Mesenchymal stem cell (in vitro differentiated cells and primary cell): ENCODE measurements around the gene CAMKMT.

Experiments used
- DNase-seq: peaks from one replicate; pipeline ENCODE4 v3.0.0-alpha.2; 2013
- H2AFZ ChIP-seq: one replicate; pipeline ENCODE4 v1.6.1; 2013; ENCODE audit warnings: low read depth, mild to moderate bottlenecking, control low read depth, inconsistent platforms, low read length, moderate library complexity
- H2AK5ac ChIP-seq: 2 replicates; pipeline ENCODE4 v1.6.1; 2013; ENCODE audit warnings: low read length, moderate library complexity, mild to moderate bottlenecking, inconsistent platforms; ENCODE audit not compliant: severe bottlenecking
- H2BK120ac ChIP-seq: one replicate; pipeline ENCODE4 v1.6.1; 2013; ENCODE audit warnings: low read depth, mild to moderate bottlenecking, inconsistent platforms, low read length, moderate library complexity
- H2BK12ac ChIP-seq, 2 experiments: one replicate each; pipeline ENCODE4 v1.6.1; 2013; ENCODE audit warnings: inconsistent platforms in 2 of 2, low read length in 2 of 2, mild to moderate bottlenecking in 2 of 2, moderate library complexity in 2 of 2, control low read depth in 1 of 2
- H2BK15ac ChIP-seq: one replicate; pipeline ENCODE4 v1.6.1; 2013; ENCODE audit warnings: mild to moderate bottlenecking, low read depth, inconsistent platforms; ENCODE audit not compliant: poor library complexity, severe bottlenecking
- H2BK5ac ChIP-seq: 2 replicates; pipeline ENCODE4 v1.6.1; 2013; ENCODE audit warnings: low read depth, mild to moderate bottlenecking, low read length, control low read depth, inconsistent platforms; ENCODE audit not compliant: poor library complexity, severe bottlenecking
- H3K14ac ChIP-seq, 2 experiments: one replicate each; pipeline ENCODE4 v1.6.1; 2013; ENCODE audit warnings: inconsistent platforms in 2 of 2, low read length in 2 of 2, control low read depth in 1 of 2, mild to moderate bottlenecking in 1 of 2, moderate library complexity in 1 of 2
- H3K18ac ChIP-seq, 2 experiments: one replicate each; pipeline ENCODE4 v1.6.1; 2013; ENCODE audit warnings: inconsistent platforms in 2 of 2, low read length in 2 of 2, control low read depth in 1 of 2, low read depth in 1 of 2, mild to moderate bottlenecking in 1 of 2
- H3K23ac ChIP-seq, 2 experiments: one replicate each; pipeline ENCODE4 v1.6.1; 2013; ENCODE audit warnings: inconsistent platforms in 2 of 2, low read length in 2 of 2, mild to moderate bottlenecking in 2 of 2, moderate library complexity in 2 of 2, control low read depth in 1 of 2
- H3K27ac ChIP-seq: 2 replicates; pipeline ENCODE4 v1.5.1; 2013; ENCODE audit warnings: mild to moderate bottlenecking, moderate library complexity, low read length, control low read depth, inconsistent platforms; ENCODE audit not compliant: poor library complexity, severe bottlenecking
- H3K27me3 ChIP-seq, 2 experiments: 2 replicates each; pipeline versions ENCODE4 v1.6.1 to v1.7.0; 2013; ENCODE audit warnings: low read length in 2 of 2, mild to moderate bottlenecking in 2 of 2, moderate library complexity in 2 of 2, control low read depth in 1 of 2, inconsistent platforms in 1 of 2; ENCODE audit not compliant: control insufficient read depth in 1 of 2, insufficient read depth in 1 of 2
- H3K36me3 ChIP-seq, 2 experiments: 2 replicates each; pipeline versions ENCODE4 v1.6.1 to v1.7.0; 2013; ENCODE audit warnings: low read length in 2 of 2, control low read depth in 1 of 2, inconsistent platforms in 1 of 2, low read depth in 1 of 2, mild to moderate bottlenecking in 1 of 2; ENCODE audit not compliant: insufficient read depth in 2 of 2, control insufficient read depth in 1 of 2
- H3K4ac ChIP-seq, 2 experiments: one replicate each; pipeline ENCODE4 v1.6.1; 2013; ENCODE audit warnings: inconsistent platforms in 2 of 2, low read length in 2 of 2, mild to moderate bottlenecking in 2 of 2, moderate library complexity in 2 of 2, control low read depth in 1 of 2, low read depth in 1 of 2
- H3K4me1 ChIP-seq: 2 replicates; pipeline ENCODE4 v1.6.1; 2013; ENCODE audit warnings: low read depth, low read length, control low read depth; ENCODE audit not compliant: control insufficient read depth, insufficient read depth
- H3K4me2 ChIP-seq: 2 replicates; pipeline ENCODE4 v1.6.1; 2013; ENCODE audit warnings: low read length, mild to moderate bottlenecking, inconsistent platforms; ENCODE audit not compliant: poor library complexity, severe bottlenecking
- H3K4me3 ChIP-seq, 2 experiments: 2 replicates each; pipeline versions ENCODE4 v1.5.1 to v1.7.0; 2013; ENCODE audit warnings: low read length in 2 of 2, mild to moderate bottlenecking in 2 of 2, control low read depth in 1 of 2, low read depth in 1 of 2; ENCODE audit not compliant: insufficient read depth in 1 of 2
- H3K79me1 ChIP-seq: replicated peaks from 2 replicates; pipeline ENCODE4 v1.6.1; 2013; ENCODE audit warnings: mild to moderate bottlenecking, control low read depth, low read length, inconsistent platforms; ENCODE audit not compliant: poor library complexity, severe bottlenecking
- H3K9ac ChIP-seq: 2 replicates; pipeline ENCODE4 v1.7.0; 2013; ENCODE audit warnings: mild to moderate bottlenecking, low read length, moderate library complexity
- H3K9me3 ChIP-seq: 2 replicates; pipeline ENCODE4 v1.7.0; 2013; ENCODE audit warnings: mild to moderate bottlenecking, low read length; ENCODE audit not compliant: control insufficient read depth
- H4K8ac ChIP-seq: one replicate; pipeline ENCODE4 v1.6.1; 2013; ENCODE audit warnings: inconsistent platforms, mild to moderate bottlenecking, low read length, moderate library complexity
- H4K91ac ChIP-seq: one replicate; pipeline ENCODE4 v1.6.1; 2013; ENCODE audit warnings: mild to moderate bottlenecking, low read length, inconsistent platforms
- WGBS: methylation state at CpG from one replicate; pipeline ENCODE4 v1.1.7; 2013; ENCODE audit warnings: mixed read lengths; 5-methylcytosine and 5-hydroxymethylcytosine counted together

Gene CAMKMT

GRCh38 chr2:44433895-44434294 is 72.1 kb downstream of the CAMKMT start:
- H2BK15ac ChIP-seq: no peak overlapping the region
- WGBS: 47% methylated on average over 3 of the region's 4 CpGs
- no peak overlapping the region for H3K4ac ChIP-seq
- no peak overlapping the region for H3K4me2 ChIP-seq
- H2BK5ac ChIP-seq: no peak overlapping the region
- no peak overlapping the region for H4K91ac ChIP-seq
- DNase-seq: peak; percentile 34
- peaks cover 3% of the 10 kb centered on the region for H3K79me1 ChIP-seq
- H3K23ac ChIP-seq: no peak overlapping the region
- H3K27ac ChIP-seq: no peak overlapping the region
- H3K9me3 ChIP-seq: no peaks in the 10 kb centered on the region
- no peak overlapping the region for H3K4me3 ChIP-seq
- no peak overlapping the region for H2AFZ ChIP-seq
- no peak overlapping the region for H3K18ac ChIP-seq
- no peaks in the 10 kb centered on the region for H3K4me1 ChIP-seq
- H4K8ac ChIP-seq: no peak overlapping the region
- no peaks in the 10 kb centered on the region for H3K36me3 ChIP-seq
- H2BK120ac ChIP-seq: no peak overlapping the region
- no peak overlapping the region for H3K9ac ChIP-seq
- no peak overlapping the region for H2BK12ac ChIP-seq
- H2AK5ac ChIP-seq: no peak overlapping the region
- H3K27me3 ChIP-seq: no peaks in the 10 kb centered on the region
- H3K14ac ChIP-seq: no peak overlapping the region

- Histone ChIP-seq H2BK120ac (no peak overlapping the region), H2BK15ac (no peak overlapping the region), H3K18ac (no peak overlapping the region), H2AFZ (no peak overlapping the region), H2BK5ac (no peak overlapping the region), H3K23ac (no peak overlapping the region), H4K8ac (no peak overlapping the region), H2AK5ac (no peak overlapping the region), H3K4me3 (no peak overlapping the region), H4K91ac (no peak overlapping the region), H3K4me1 (no peaks in the 10 kb centered on the region), H3K27ac (no peak overlapping the region), H3K4ac (no peak overlapping the region), H3K4me2 (no peak overlapping the region), H2BK12ac (no peak overlapping the region), H3K9ac (no peak overlapping the region), H3K79me1 (peaks cover 3% of the 10 kb centered on the region), H3K14ac (no peak overlapping the region), H3K36me3 (no peaks in the 10 kb centered on the region), H3K27me3 (no peaks in the 10 kb centered on the region), H3K9me3 (no peaks in the 10 kb centered on the region)
- no peak for DNase-seq
- 100% methylated on average over 1 of the region's 4 CpGs for whole genome bisulfite sequencing
Measured at GRCh38 chr2:44441200-44441599, 79.5 kb downstream of the CAMKMT start.

GRCh38 chr2:44442019-44442418 is 80.3 kb downstream of the CAMKMT start:
- Histone ChIP-seq H2BK12ac (no peak overlapping the region), H3K27me3 (no peaks in the 10 kb centered on the region), H3K14ac (no peak overlapping the region), H3K4me3 (no peak overlapping the region), H2BK120ac (no peak overlapping the region), H3K23ac (no peak overlapping the region), H4K91ac (no peak overlapping the region), H2BK15ac (no peak overlapping the region), H3K18ac (no peak overlapping the region), H4K8ac (no peak overlapping the region), H3K9ac (no peak overlapping the region), H3K36me3 (no peaks in the 10 kb centered on the region), H2BK5ac (no peak overlapping the region), H2AFZ (no peak overlapping the region), H3K4me1 (no peaks in the 10 kb centered on the region), H3K79me1 (peaks cover 3% of the 10 kb centered on the region), H3K4ac (no peak overlapping the region), H3K4me2 (no peak overlapping the region), H3K27ac (no peak overlapping the region), H3K9me3 (no peaks in the 10 kb centered on the region), H2AK5ac (no peak overlapping the region)
- DNase-seq: no peak
- 100% methylated on average over 1 of the region's 1 CpG for WGBS

GRCh38 chr2:44443517-44443916 is 81.8 kb downstream of the CAMKMT start:
- Histone ChIP-seq H3K23ac (no peak overlapping the region), H4K8ac (no peak overlapping the region), H3K79me1 (peaks cover 3% of the 10 kb centered on the region), H3K36me3 (no peaks in the 10 kb centered on the region), H2AK5ac (no peak overlapping the region), H3K4me1 (no peaks in the 10 kb centered on the region), H3K4ac (no peak overlapping the region), H3K9me3 (no peaks in the 10 kb centered on the region), H2BK120ac (no peak overlapping the region), H3K4me2 (no peak overlapping the region), H2BK5ac (no peak overlapping the region), H2BK15ac (no peak overlapping the region), H3K14ac (no peak overlapping the region), H3K27ac (no peak overlapping the region), H2AFZ (no peak overlapping the region), H2BK12ac (no peak overlapping the region), H4K91ac (no peak overlapping the region), H3K9ac (no peak overlapping the region), H3K4me3 (no peak overlapping the region), H3K27me3 (no peaks in the 10 kb centered on the region), H3K18ac (no peak overlapping the region)
- 100% methylated on average over 2 of the region's 2 CpGs for WGBS
- DNase-seq: no peak
